Brain microvascular endothelial cell (primary cell): Measurements from ENCODE around the gene AMBRA1.

Experiments
- DNase-seq: peaks from one replicate; pipeline ENCODE4 v3.0.0-alpha.2; 2020
- H3K27ac ChIP-seq: fragments of 250-450 bp; sonication (Bioruptor Pico); 2 replicates; pipeline ENCODE4 v1.5.1; 2020; ENCODE audit warnings: mild to moderate bottlenecking, moderate library complexity
- H3K27me3 ChIP-seq: fragments of 250-450 bp; sonication (Bioruptor Pico); replicated peaks from 2 replicates; pipeline ENCODE4 v1.5.1; 2020; ENCODE audit warnings: mild to moderate bottlenecking
- H3K36me3 ChIP-seq: fragments of 250-450 bp; sonication (Bioruptor Pico); replicated peaks from 2 replicates; pipeline ENCODE4 v1.5.1; 2020; ENCODE audit warnings: mild to moderate bottlenecking
- H3K4me3 ChIP-seq: 2 replicates; pipeline ENCODE4 v1.5.1; 2011; ENCODE audit warnings: low read depth, mild to moderate bottlenecking, control low read depth, low read length, moderate library complexity
- in situ Hi-C: cut with HindIII; loops from 2 replicates; pipeline ENCODE4 v1.10.0; 2017; ENCODE audit warnings: low sequenced_read_pairs, low pct_ligation_motif_present
- TF ChIP-seq, protein P1 (sequence below): IDR thresholded peaks from 2 replicates; pipeline ENCODE4 v1.5.1; 2011; ENCODE audit warnings: low read depth, mild to moderate bottlenecking, moderate library complexity, low read length, control low read depth, inconsistent platforms; ENCODE audit errors: missing control alignments

AMBRA1 gene

DNA sequence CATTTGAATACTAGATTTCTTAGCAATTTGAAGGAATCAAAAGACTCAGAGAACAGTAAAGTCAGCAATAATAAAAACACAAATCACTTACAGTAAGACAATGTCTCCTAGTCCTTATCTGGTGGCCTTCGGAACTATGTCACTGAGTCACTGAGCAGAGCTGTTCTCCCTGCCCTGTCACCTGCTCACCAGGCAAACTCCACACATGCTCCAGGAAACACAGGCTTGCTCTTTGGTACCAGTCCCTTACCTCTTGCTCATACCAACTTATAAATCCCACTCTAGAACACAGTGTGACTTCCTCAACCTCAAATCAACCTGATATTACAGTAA, 121.2 kb downstream of the AMBRA1 start:
- TF ChIP-seq, protein P1, sequence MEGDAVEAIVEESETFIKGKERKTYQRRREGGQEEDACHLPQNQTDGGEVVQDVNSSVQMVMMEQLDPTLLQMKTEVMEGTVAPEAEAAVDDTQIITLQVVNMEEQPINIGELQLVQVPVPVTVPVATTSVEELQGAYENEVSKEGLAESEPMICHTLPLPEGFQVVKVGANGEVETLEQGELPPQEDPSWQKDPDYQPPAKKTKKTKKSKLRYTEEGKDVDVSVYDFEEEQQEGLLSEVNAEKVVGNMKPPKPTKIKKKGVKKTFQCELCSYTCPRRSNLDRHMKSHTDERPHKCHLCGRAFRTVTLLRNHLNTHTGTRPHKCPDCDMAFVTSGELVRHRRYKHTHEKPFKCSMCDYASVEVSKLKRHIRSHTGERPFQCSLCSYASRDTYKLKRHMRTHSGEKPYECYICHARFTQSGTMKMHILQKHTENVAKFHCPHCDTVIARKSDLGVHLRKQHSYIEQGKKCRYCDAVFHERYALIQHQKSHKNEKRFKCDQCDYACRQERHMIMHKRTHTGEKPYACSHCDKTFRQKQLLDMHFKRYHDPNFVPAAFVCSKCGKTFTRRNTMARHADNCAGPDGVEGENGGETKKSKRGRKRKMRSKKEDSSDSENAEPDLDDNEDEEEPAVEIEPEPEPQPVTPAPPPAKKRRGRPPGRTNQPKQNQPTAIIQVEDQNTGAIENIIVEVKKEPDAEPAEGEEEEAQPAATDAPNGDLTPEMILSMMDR = no peak
- no peak overlapping the region for H3K4me3 ChIP-seq
- H3K36me3 ChIP-seq = no peaks in the 10 kb centered on the region
- H3K27ac ChIP-seq = no peak overlapping the region
- in situ Hi-C loops = no loop called here
- DNase-seq = peak; percentile 18
- no peaks in the 10 kb centered on the region for H3K27me3 ChIP-seq

- in situ Hi-C loops = no loop called here
- Histone ChIP-seq H3K36me3 (no peaks in the 10 kb centered on the region), H3K27ac (no peak overlapping the region), H3K27me3 (no peaks in the 10 kb centered on the region), H3K4me3 (no peak overlapping the region)
- DNase-seq = no peak
- TF ChIP-seq, protein P1 = no peak
Observed at GRCh38 chr11:46471943-46472661, 121.7 kb downstream of the AMBRA1 start.

- TF ChIP-seq, protein P1 = no peak
- H3K36me3 ChIP-seq = no peaks in the 10 kb centered on the region
- no peak overlapping the region for H3K4me3 ChIP-seq
- in situ Hi-C loops = no loop called here
- H3K27ac ChIP-seq = no peak overlapping the region
- H3K27me3 ChIP-seq = no peaks in the 10 kb centered on the region
- DNase-seq = no peak
Observed at GRCh38 chr11:46469926-46470325, 123.9 kb downstream of the AMBRA1 start.

GRCh38 chr11:46465683-46466082, 128.1 kb downstream of the AMBRA1 start:
- Histone ChIP-seq H3K4me3 (no peak overlapping the region), H3K27me3 (no peaks in the 10 kb centered on the region), H3K27ac (no peak overlapping the region), H3K36me3 (no peaks in the 10 kb centered on the region)
- DNase-seq = no peak
- in situ Hi-C loops = no loop called here
- TF ChIP-seq, protein P1 = no peak

DNA sequence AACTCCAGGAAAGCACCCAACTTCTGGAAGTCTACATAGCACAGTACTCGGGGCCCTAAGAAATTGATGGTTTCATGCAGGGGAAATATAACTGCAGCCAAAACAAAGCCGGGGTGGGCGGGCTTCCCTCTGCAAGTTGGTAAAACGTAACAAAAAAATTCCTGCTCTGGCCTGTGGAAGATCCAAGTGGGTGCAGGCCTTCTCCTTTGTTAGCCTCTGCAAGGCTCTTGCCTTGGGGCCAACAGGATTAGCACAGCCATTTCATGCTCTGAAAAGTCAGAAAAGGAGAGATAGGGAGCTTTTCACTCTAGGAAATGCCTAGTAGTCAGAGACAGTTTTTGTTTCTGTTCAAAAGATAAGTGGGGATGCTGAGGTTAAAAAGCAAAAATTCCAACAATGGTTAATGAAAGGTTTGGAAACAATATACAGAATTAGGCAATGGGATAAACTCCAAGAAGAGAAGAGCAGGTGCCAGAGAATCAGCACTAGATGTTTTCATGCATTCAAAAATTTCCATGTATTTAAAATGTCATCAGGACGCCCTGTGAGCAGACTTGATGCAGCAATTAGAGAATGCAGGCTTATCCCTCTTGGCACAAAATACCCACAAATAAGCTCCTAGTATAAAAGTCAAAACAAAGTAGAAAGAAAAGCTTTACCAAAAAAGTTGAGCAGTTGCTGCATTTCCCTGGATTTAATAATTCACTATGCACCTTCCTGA, 130.0 kb downstream of the AMBRA1 start:
- Histone ChIP-seq H3K27me3 (no peaks in the 10 kb centered on the region), H3K4me3 (no peak overlapping the region), H3K36me3 (no peaks in the 10 kb centered on the region), H3K27ac (no peak overlapping the region)
- no peak for DNase-seq
- in situ Hi-C loops = no loop called here
- TF ChIP-seq, protein P1 = no peak
